ENCODE measurements around the gene FGG.

GRCh38 chr4:154626793-154627484 is 14.5 kb upstream of the FGG start:
- no peak for TF ChIP-seq MAX (IDR thresholded peaks at IDR 0.05)
- TF ChIP-seq RAD21 (IDR thresholded peaks at IDR 0.05; ENCODE audit: low read depth) = no peak
- TF ChIP-seq CREB1 (IDR thresholded peaks at IDR 0.05; ENCODE audit: low read depth) = no peak
- TF ChIP-seq CEBPB (IDR thresholded peaks at IDR 0.05) = no peak
